ENCODE data around the gene EDDM13. TPM values are rescaled to one million over a fixed set of nuclear protein-coding genes. Genes with fewer than 3 reads are reported as not detected.
A peak's percentile ranks its signal among the peaks of the same experiment; 100 is the strongest.
"Not testable (repeated sequence)": the region's sequence is repeated elsewhere in the genome, so short reads cannot be mapped to it uniquely, and the experiment has no call there.

EDDM13 gene
- total and polyA plus RNA-seq, 7 donors, result 0.62 TPM; not detected in 6

DNA sequence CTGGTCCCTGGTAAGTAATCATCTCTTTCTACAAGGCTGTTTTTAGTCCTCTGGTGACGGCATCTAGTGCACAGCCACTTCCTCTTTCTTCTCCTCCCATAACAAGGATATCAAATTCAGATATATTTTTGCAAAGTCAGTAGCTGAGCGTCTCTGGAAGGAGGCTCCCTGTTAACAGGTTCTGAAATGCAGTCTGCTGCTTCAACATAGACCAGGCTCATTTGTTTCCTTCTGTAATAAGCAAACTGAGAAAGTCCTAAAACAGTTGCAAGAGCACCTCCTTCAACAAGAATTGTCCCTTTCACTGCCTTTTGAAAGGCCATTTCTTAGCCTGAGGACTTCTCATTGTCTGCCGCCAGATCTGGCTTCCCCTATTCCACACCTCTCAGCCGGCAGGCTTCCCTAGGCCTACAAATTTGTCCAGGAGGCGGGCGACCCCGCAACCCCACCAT lies 49.5 kb downstream of the EDDM13 start:
- 69 to 75% (median 72%) methylated on average over 7 of the region's 7 CpGs for WGBS, 3 donors
- Histone ChIP-seq H3K36me3 (ENCODE audit: insufficient read depth in 1 of 2, low read depth in 1 of 2) (no peaks in the 10 kb centered on the region), H3K4me3 (no peak overlapping the region), H3K27me3 (ENCODE audit: insufficient read depth in 3 of 3, low read length in 2 of 3) (no peaks in the 10 kb centered on the region), H3K4me1 (no peaks in the 10 kb centered on the region), H3K27ac (no peak overlapping the region), H3K9me3 (peaks cover 7% of the 10 kb centered on the region)
- ATAC-seq (no peak), DNase-seq (no peak)
- intact Hi-C loops (cut with DNase I), result no loop called here
- TF ChIP-seq, protein P1, sequence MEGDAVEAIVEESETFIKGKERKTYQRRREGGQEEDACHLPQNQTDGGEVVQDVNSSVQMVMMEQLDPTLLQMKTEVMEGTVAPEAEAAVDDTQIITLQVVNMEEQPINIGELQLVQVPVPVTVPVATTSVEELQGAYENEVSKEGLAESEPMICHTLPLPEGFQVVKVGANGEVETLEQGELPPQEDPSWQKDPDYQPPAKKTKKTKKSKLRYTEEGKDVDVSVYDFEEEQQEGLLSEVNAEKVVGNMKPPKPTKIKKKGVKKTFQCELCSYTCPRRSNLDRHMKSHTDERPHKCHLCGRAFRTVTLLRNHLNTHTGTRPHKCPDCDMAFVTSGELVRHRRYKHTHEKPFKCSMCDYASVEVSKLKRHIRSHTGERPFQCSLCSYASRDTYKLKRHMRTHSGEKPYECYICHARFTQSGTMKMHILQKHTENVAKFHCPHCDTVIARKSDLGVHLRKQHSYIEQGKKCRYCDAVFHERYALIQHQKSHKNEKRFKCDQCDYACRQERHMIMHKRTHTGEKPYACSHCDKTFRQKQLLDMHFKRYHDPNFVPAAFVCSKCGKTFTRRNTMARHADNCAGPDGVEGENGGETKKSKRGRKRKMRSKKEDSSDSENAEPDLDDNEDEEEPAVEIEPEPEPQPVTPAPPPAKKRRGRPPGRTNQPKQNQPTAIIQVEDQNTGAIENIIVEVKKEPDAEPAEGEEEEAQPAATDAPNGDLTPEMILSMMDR (IDR thresholded peaks at IDR 0.05), result no peak

DNA sequence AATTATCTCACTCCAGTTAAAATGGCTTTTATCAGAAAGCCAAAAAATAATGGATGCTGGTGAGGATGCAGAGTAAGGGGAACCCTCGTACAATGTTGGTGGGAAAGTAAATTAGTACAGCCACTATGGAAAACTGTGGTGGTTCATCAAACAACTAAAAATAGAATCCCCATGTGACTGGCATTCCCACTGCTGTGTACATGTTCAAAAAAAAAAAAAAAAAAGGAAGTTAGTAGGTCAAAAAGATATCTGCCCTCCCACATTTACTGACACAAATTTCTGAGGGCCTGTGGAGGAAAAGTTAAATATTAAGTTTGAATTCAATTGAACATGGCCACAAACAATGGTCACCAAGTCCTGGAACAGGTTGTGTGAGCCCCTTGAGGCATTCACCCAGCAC lies 51.9 kb downstream of the EDDM13 start:
- no peaks in the 10 kb centered on the region for H3K27me3 ChIP-seq (ENCODE audit: insufficient read depth in 3 of 3, low read length in 2 of 3)
- H3K4me3 ChIP-seq, result no peak overlapping the region
- H3K4me1 ChIP-seq, result no peaks in the 10 kb centered on the region
- 67 to 77% (median 71%) methylated on average over 1 of the region's 1 CpG for WGBS, 3 donors
- no peak for DNase-seq
- peaks cover 7% of the 10 kb centered on the region for H3K9me3 ChIP-seq
- ATAC-seq, result no peak
- no peaks in the 10 kb centered on the region for H3K36me3 ChIP-seq (ENCODE audit: insufficient read depth in 1 of 2, low read depth in 1 of 2)
- TF ChIP-seq, protein P1 (IDR thresholded peaks at IDR 0.05), result no peak
- intact Hi-C loops (cut with DNase I), result no loop called here
- no peak overlapping the region for H3K27ac ChIP-seq

DNA sequence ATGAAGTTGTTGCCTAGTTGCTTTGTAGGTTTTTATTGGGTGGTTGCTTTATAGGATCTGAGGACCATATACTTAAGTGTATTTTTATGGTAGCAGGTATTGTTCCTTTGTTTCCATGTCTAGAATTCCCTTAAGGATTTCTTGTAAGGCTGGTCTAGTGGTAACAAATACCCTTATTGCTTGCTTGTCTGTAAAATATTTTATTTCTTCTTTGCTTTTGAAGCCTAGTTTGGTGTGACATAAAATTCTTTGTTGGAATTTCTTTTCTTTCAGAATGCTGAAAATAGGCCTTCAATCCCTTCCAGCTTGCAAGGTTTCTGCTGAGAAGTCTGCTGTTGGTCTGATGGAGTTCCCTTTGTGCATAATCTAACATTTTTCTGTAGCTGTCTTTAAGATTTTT lies 60.1 kb downstream of the EDDM13 start:
- intact Hi-C loops (cut with DNase I), result loop anchor here in 1 of 2 donors (5.0 kb wide), 1 partner anchor 80 kb away; no protein-coding TSS in a partner anchor
- no peak for ATAC-seq

DNA sequence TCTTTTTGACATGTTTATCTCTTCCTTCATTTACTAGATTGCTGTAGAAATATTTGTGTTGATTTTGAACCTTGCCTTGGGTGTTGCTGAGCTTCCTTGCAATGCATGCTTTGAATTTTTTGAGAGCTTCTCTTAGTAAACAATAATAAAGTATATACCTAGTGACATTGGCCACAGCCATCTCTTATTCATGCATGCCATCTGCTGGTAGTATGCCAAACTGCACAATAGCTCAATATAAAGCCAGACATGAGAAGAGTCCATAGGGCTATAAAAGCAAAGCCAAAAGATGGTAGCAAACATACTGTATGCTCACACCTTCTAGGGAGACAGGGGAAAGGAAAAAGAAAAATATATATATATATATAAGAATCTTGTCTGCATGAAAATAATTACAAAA lies 61.0 kb downstream of the EDDM13 start:
- Histone ChIP-seq H3K9me3 (peaks cover 37% of the 10 kb centered on the region), H3K27ac (no peak overlapping the region), H3K36me3 (ENCODE audit: insufficient read depth in 1 of 2, low read depth in 1 of 2) (no peaks in the 10 kb centered on the region), H3K4me1 (no peaks in the 10 kb centered on the region), H3K4me3 (no peak overlapping the region), H3K27me3 (ENCODE audit: insufficient read depth in 3 of 3, low read length in 2 of 3) (no peaks in the 10 kb centered on the region)
- intact Hi-C loops (cut with DNase I), result loop anchor here in 1 of 2 donors (5.0 kb wide), 1 partner anchor 81 kb away; no protein-coding TSS in a partner anchor
- TF ChIP-seq, protein P1 (IDR thresholded peaks at IDR 0.05), result peak; percentile 31
- no peak for ATAC-seq
- no peak for DNase-seq

More for the DNA sequence above, 60.1 kb downstream of the EDDM13 start:
- no peaks in the 10 kb centered on the region for H3K27me3 ChIP-seq (ENCODE audit: insufficient read depth in 3 of 3, low read length in 2 of 3)
- H3K9me3 ChIP-seq, result peaks cover 31% of the 10 kb centered on the region
- no peak overlapping the region for H3K27ac ChIP-seq
- no peaks in the 10 kb centered on the region for H3K36me3 ChIP-seq (ENCODE audit: insufficient read depth in 1 of 2, low read depth in 1 of 2)
- TF ChIP-seq, protein P1 (IDR thresholded peaks at IDR 0.05), result no peak
- H3K4me3 ChIP-seq, result no peak overlapping the region
- H3K4me1 ChIP-seq, result no peaks in the 10 kb centered on the region
- DNase-seq, result no peak

DNA sequence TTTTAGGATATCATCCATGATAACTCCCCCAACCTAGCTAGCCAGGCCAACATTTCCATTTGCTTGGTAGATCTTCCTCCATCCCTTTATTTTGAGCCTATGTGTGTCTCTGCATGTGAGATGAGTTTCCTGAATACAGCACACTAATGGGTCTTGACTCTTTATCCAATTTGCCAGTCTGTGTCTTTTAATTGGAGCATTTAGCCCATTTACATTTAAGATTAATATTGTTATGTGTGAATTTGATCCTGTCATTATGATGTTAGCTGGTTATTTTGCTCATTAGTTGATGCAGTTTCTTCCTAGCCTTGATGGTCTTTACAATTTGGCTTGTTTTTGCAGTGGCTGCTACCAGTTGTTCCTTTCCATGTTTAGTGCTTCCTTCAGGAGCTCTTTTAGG lies 62.8 kb downstream of the EDDM13 start:
- H3K27ac ChIP-seq; H3K27me3 ChIP-seq (ENCODE audit: insufficient read depth in 3 of 3, low read length in 2 of 3); ATAC-seq; H3K4me1 ChIP-seq; intact Hi-C loops (cut with DNase I); H3K36me3 ChIP-seq (ENCODE audit: insufficient read depth in 1 of 2, low read depth in 1 of 2); DNase-seq; H3K4me3 ChIP-seq: not testable (repeated sequence)
- H3K9me3 ChIP-seq, result peaks cover 37% of the 10 kb centered on the region

DNA sequence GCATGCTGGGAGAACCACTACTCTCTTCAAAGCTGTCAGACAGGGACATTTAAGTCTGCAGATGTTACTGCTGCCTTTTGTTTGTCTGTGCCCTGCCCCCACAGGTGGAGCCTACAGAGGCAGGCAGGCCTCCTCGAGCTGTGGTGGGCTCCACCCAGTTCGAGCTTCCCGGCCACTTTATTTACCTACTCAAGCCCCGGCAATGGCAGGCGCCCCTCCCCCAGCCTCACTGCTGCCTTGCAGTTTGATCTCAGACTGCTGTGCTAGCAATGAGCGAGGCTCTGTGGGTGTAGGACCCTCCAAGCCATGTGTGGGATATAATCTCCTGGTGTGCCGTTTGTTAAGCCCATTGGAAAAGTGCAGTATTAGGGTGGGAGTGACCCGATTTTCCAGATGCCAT lies 64.5 kb downstream of the EDDM13 start:
- ATAC-seq; intact Hi-C loops (cut with DNase I): not testable (repeated sequence)
- 87 to 89% (median 88%) methylated on average over 8 of the region's 8 CpGs for WGBS, 3 donors

DNA sequence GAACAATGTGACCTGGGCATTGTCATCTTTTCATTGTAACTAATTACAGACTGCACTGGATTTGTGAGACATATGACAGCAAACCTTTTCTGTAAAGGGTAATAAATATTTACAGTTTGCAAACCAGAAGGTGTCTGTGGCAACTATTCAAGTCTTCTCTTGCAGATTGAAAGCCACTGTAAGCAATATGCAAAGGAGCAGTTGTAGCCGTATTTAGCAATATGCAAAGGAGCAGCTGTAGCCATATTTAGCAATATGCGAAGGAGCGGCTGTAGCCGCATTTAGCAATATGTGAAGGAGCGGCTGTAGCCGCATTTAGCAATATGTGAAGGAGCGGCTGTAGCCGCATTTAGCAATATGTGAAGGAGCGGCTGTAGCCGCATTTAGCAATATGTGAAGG lies 66.5 kb downstream of the EDDM13 start:
- H3K9me3 ChIP-seq, result peaks cover 18% of the 10 kb centered on the region
- H3K27me3 ChIP-seq (ENCODE audit: insufficient read depth in 3 of 3, low read length in 2 of 3); H3K27ac ChIP-seq; H3K36me3 ChIP-seq (ENCODE audit: insufficient read depth in 1 of 2, low read depth in 1 of 2); ATAC-seq; H3K4me3 ChIP-seq; DNase-seq; H3K4me1 ChIP-seq; intact Hi-C loops (cut with DNase I): not testable (repeated sequence)
- 88 to 94% (median 90%) methylated on average over 5 to 7 of the region's 10 CpGs for WGBS, 3 donors

More for the DNA sequence above, 64.5 kb downstream of the EDDM13 start:
- H3K4me1 ChIP-seq; H3K4me3 ChIP-seq; H3K27ac ChIP-seq; H3K27me3 ChIP-seq (ENCODE audit: insufficient read depth in 3 of 3, low read length in 2 of 3); DNase-seq; H3K36me3 ChIP-seq (ENCODE audit: insufficient read depth in 1 of 2, low read depth in 1 of 2): not testable (repeated sequence)
- H3K9me3 ChIP-seq, result peaks cover 34% of the 10 kb centered on the region

Measured in psoas muscle (tissue), 8 donors.